Loucy (cell line): Measurements from ENCODE around the gene MAFB.

Source experiments
- EZH2phosphoT487 ChIP-seq: fragments of 200-600 bp; IDR thresholded peaks from 2 replicates; pipeline ENCODE4 v1.6.1; 2018; ENCODE audit warnings: antibody characterized with exemption, mild to moderate bottlenecking, moderate library complexity, borderline replicate concordance
- TF ChIP-seq, protein P1 (sequence below): fragments of 200-600 bp; sonication (generic); conservative IDR thresholded peaks from 2 replicates; pipeline ENCODE4 v1.5.1; 2014; ENCODE audit warnings: mild to moderate bottlenecking, antibody characterized with exemption, low read length

DNA sequence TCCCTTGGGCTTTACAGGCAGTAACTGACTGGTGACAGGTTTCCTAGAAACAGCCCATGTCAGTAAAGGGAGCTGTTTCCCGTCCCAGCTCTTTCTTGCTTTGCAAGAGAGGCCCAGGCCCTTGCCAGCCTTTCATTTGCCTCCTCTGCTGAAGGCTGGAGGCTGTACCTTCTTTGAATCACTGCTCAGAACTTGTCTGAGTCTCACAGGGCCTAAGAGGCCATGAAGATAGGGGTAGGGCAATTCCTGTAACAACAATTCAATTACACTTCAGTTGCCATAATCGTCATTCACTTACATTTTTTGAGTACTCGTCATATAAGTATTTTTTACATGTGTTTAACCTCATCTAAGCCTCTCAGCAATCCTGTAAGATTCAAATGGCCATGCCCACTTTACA, 25.9 kb upstream of the MAFB start:
- TF ChIP-seq, protein P1, sequence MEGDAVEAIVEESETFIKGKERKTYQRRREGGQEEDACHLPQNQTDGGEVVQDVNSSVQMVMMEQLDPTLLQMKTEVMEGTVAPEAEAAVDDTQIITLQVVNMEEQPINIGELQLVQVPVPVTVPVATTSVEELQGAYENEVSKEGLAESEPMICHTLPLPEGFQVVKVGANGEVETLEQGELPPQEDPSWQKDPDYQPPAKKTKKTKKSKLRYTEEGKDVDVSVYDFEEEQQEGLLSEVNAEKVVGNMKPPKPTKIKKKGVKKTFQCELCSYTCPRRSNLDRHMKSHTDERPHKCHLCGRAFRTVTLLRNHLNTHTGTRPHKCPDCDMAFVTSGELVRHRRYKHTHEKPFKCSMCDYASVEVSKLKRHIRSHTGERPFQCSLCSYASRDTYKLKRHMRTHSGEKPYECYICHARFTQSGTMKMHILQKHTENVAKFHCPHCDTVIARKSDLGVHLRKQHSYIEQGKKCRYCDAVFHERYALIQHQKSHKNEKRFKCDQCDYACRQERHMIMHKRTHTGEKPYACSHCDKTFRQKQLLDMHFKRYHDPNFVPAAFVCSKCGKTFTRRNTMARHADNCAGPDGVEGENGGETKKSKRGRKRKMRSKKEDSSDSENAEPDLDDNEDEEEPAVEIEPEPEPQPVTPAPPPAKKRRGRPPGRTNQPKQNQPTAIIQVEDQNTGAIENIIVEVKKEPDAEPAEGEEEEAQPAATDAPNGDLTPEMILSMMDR: no peak
- TF ChIP-seq EZH2phosphoT487: no peak
